ENCODE results near the gene MAP4K5.
"Not testable (repeated sequence)": the region's sequence is repeated elsewhere in the genome, so short reads cannot be mapped to it uniquely, and the experiment has no call there.

Gene MAP4K5

DNA sequence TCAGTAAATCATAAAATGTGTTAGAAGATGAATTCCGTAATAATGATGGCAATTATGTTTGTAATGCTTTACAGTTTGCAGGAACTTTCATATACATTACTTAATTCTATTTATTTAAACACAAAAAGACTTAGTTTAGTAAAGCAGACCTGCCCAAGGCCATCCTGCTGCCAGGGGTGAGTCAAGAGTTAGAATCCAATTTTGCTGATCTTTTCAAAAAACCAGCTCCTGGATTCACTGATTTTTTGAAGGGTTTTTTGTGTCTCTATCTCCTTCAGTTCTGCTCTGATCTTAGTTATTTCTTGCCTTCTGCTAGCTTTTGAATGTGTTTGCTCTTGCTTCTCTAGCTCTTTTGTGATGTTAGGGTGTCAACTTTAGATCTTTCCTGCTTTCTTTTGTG lies 25.3 kb downstream of the MAP4K5 start:
- not testable (repeated sequence) for H3K9ac ChIP-seq (ENCODE audit: low read length); H3K4me3 ChIP-seq (ENCODE audit: low read length); H3K9me3 ChIP-seq (ENCODE audit: control insufficient read depth, low read length); H3K4me1 ChIP-seq (ENCODE audit: control insufficient read depth, insufficient read depth, low read length); H3K36me3 ChIP-seq (ENCODE audit: control insufficient read depth, insufficient read depth, low read length); H3K27me3 ChIP-seq (ENCODE audit: control insufficient read depth, insufficient read depth, low read length)

DNA sequence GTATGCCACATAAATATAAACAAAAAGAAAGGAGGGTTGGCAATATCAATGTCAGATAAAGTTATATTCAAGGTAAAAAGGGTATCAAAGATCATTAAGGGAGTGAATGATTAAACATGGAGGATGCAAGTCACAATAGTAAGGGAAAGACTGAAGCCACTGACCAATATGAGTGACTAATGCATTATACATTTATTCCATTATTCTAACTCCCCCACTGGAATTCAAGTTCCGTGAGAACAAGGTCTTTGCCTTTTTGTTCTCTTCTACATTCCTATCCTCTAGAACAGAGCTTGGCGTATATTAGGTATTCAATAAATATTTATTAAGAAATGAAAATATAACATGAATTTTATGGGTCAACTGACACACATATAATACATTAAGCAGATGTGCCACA lies 30.7 kb downstream of the MAP4K5 start:
- no peak overlapping the region for H3K4me3 ChIP-seq (ENCODE audit: low read length)
- H3K9me3 ChIP-seq (ENCODE audit: control insufficient read depth, low read length): no peaks in the 10 kb centered on the region

DNA sequence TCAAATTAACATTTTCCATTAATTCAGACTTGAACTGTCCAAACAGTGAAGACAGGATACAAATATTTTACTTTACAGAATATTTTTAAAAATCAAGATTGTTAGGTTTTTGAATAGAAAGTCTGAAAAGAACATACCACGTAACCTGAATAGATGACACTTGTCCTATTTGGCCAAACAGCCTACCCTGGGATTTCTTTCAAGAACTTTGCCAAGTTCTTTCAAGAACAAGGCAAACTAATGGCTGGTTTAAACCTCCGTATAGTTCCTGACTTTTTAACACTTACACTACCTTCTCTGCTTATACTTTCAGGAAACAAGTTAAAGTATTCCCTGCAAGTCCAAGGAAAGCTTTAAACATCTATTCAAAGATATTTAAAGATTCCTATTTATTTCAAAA lies 35.0 kb downstream of the MAP4K5 start:
- no peaks in the 10 kb centered on the region for H3K4me1 ChIP-seq (ENCODE audit: control insufficient read depth, insufficient read depth, low read length)

More for the DNA sequence above, 30.7 kb downstream of the MAP4K5 start:
- Histone ChIP-seq H3K27me3 (ENCODE audit: control insufficient read depth, insufficient read depth, low read length) (no peaks in the 10 kb centered on the region), H3K9ac (ENCODE audit: low read length) (no peak overlapping the region), H3K4me1 (ENCODE audit: control insufficient read depth, insufficient read depth, low read length) (no peaks in the 10 kb centered on the region), H3K36me3 (ENCODE audit: control insufficient read depth, insufficient read depth, low read length) (no peaks in the 10 kb centered on the region)

GRCh38 chr14:50489851-50490250 lies 42.5 kb downstream of the MAP4K5 start:
- Histone ChIP-seq H3K4me1 (ENCODE audit: control insufficient read depth, insufficient read depth, low read length) (no peaks in the 10 kb centered on the region), H3K27me3 (ENCODE audit: control insufficient read depth, insufficient read depth, low read length) (no peaks in the 10 kb centered on the region), H3K36me3 (ENCODE audit: control insufficient read depth, insufficient read depth, low read length) (no peaks in the 10 kb centered on the region), H3K9ac (ENCODE audit: low read length) (no peak overlapping the region), H3K4me3 (ENCODE audit: low read length) (no peak overlapping the region), H3K9me3 (ENCODE audit: control insufficient read depth, low read length) (no peaks in the 10 kb centered on the region)

More for the DNA sequence above, 35.0 kb downstream of the MAP4K5 start:
- H3K9ac ChIP-seq (ENCODE audit: low read length): no peak overlapping the region
- no peaks in the 10 kb centered on the region for H3K36me3 ChIP-seq (ENCODE audit: control insufficient read depth, insufficient read depth, low read length)
- H3K9me3 ChIP-seq (ENCODE audit: control insufficient read depth, low read length): no peaks in the 10 kb centered on the region
- H3K4me3 ChIP-seq (ENCODE audit: low read length): no peak overlapping the region
- H3K27me3 ChIP-seq (ENCODE audit: control insufficient read depth, insufficient read depth, low read length): no peaks in the 10 kb centered on the region

DNA sequence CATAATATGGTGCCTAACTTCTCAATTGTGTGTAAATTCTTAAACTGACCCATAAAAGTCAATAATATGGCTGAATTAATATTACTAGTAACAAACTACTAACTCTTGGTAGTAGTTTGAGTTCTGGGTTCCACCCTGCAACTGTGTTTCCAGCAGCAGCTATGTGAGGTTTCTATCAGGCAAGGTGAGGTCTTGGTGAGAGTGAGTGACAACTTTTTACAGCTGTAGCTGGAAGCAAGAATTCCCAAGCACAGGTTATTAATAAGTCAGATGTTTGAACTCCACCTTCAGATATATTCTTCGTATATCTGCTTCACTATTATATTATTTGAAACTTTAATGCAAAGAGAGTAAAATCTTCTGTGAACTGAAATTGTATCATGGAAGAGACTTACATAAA lies 43.8 kb downstream of the MAP4K5 start:
- Histone ChIP-seq H3K9ac (ENCODE audit: low read length) (no peak overlapping the region), H3K4me3 (ENCODE audit: low read length) (no peak overlapping the region), H3K36me3 (ENCODE audit: control insufficient read depth, insufficient read depth, low read length) (no peaks in the 10 kb centered on the region), H3K9me3 (ENCODE audit: control insufficient read depth, low read length) (no peaks in the 10 kb centered on the region), H3K27me3 (ENCODE audit: control insufficient read depth, insufficient read depth, low read length) (no peaks in the 10 kb centered on the region), H3K4me1 (ENCODE audit: control insufficient read depth, insufficient read depth, low read length) (no peaks in the 10 kb centered on the region)

DNA sequence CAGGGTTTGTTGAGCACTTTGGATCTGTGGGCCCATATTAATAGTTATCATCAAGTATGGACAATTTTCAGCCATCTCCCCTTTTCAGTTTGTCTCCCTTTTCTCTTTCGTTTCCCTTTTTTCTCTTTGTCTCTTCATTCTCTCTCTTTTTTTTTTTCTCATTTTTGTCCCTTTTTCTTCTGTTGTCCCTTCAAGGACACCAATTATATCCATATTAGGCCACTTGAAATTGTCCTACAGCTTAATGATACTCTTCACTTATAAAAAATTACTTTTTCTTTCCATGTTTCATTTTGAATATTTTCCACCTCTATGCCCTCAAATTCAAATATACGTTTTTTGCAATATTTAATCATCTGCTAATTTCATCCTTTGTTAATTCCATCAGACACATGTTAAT lies 53.3 kb downstream of the MAP4K5 start:
- Histone ChIP-seq H3K27me3 (ENCODE audit: control insufficient read depth, insufficient read depth, low read length) (no peaks in the 10 kb centered on the region), H3K4me3 (ENCODE audit: low read length) (no peak overlapping the region)

GRCh38 chr14:50477760-50478159 lies 54.6 kb downstream of the MAP4K5 start:
- no peaks in the 10 kb centered on the region for H3K36me3 ChIP-seq (ENCODE audit: control insufficient read depth, insufficient read depth, low read length)

More for the DNA sequence above, 53.3 kb downstream of the MAP4K5 start:
- Histone ChIP-seq H3K36me3 (ENCODE audit: control insufficient read depth, insufficient read depth, low read length) (no peaks in the 10 kb centered on the region), H3K9me3 (ENCODE audit: control insufficient read depth, low read length) (no peaks in the 10 kb centered on the region), H3K9ac (ENCODE audit: low read length) (no peak overlapping the region), H3K4me1 (ENCODE audit: control insufficient read depth, insufficient read depth, low read length) (no peaks in the 10 kb centered on the region)

DNA sequence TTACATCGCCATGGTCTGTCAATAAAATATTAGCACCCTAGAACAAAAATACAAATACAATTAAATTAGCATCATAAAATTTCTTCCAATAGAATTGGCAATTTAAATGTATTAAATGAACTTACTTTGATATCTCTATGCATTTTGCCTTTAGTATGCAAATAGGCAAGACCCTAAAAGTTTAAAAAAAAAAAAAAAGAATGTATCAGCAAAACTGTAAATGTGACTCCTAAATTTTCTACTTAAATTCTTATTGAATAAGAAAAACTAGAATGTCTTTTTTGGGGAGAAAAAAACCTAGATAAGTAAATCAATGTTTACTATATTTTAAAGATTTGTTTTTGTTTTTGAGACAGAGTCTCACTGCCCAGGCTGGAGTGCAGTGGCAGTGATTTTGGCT lies 56.2 kb downstream of the MAP4K5 start:
- Histone ChIP-seq H3K9me3 (ENCODE audit: control insufficient read depth, low read length) (no peaks in the 10 kb centered on the region), H3K36me3 (ENCODE audit: control insufficient read depth, insufficient read depth, low read length) (no peaks in the 10 kb centered on the region), H3K27me3 (ENCODE audit: control insufficient read depth, insufficient read depth, low read length) (no peaks in the 10 kb centered on the region), H3K9ac (ENCODE audit: low read length) (no peak overlapping the region), H3K4me1 (ENCODE audit: control insufficient read depth, insufficient read depth, low read length) (no peaks in the 10 kb centered on the region), H3K4me3 (ENCODE audit: low read length) (no peak overlapping the region)

More at GRCh38 chr14:50477760-50478159, 54.6 kb downstream of the MAP4K5 start:
- Histone ChIP-seq H3K27me3 (ENCODE audit: control insufficient read depth, insufficient read depth, low read length) (no peaks in the 10 kb centered on the region), H3K4me3 (ENCODE audit: low read length) (no peak overlapping the region), H3K9ac (ENCODE audit: low read length) (no peak overlapping the region), H3K9me3 (ENCODE audit: control insufficient read depth, low read length) (no peaks in the 10 kb centered on the region), H3K4me1 (ENCODE audit: control insufficient read depth, insufficient read depth, low read length) (no peaks in the 10 kb centered on the region)

- no peak overlapping the region for H3K4me3 ChIP-seq (ENCODE audit: low read length)
- no peaks in the 10 kb centered on the region for H3K4me1 ChIP-seq (ENCODE audit: control insufficient read depth, insufficient read depth, low read length)
- no peaks in the 10 kb centered on the region for H3K36me3 ChIP-seq (ENCODE audit: control insufficient read depth, insufficient read depth, low read length)
- H3K9me3 ChIP-seq (ENCODE audit: control insufficient read depth, low read length): no peaks in the 10 kb centered on the region
- H3K27me3 ChIP-seq (ENCODE audit: control insufficient read depth, insufficient read depth, low read length): no peaks in the 10 kb centered on the region
- H3K9ac ChIP-seq (ENCODE audit: low read length): no peak overlapping the region
Observed at GRCh38 chr14:50475460-50475859, 56.9 kb downstream of the MAP4K5 start.

DNA sequence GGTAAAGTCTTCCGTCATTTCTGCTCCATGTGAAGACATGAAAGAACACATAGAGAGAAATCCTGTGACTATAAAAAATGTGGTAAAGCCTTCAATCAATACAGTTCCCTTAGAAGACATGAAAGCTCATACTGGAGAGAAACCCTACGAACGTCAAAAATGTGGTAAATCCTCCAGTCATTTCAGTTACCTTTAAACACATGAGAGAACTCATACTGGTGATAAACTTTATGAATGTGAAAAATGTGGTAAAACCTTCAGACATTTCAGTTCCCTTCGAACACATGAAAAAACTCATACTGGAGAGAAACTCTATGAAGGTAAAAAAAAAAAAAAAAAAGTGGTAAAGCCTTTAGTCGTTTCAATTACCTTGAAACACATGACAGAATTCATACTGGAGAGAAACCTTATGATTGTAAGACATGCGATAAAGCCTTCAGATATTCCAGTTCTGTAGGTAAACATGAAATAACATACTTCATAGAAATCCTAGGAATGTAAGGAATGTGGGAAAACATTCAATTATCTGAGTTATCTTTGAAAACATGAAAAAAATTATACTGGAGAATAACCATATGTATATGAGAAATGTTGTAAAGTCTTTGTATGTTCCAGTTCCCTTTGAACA lies 60.4 kb downstream of the MAP4K5 start:
- Histone ChIP-seq H3K36me3 (ENCODE audit: control insufficient read depth, insufficient read depth, low read length) (no peaks in the 10 kb centered on the region), H3K4me3 (ENCODE audit: low read length) (no peak overlapping the region)

GRCh38 chr14:50469982-50470381 lies 62.4 kb downstream of the MAP4K5 start:
- no peaks in the 10 kb centered on the region for H3K9me3 ChIP-seq (ENCODE audit: control insufficient read depth, low read length)
- H3K27me3 ChIP-seq (ENCODE audit: control insufficient read depth, insufficient read depth, low read length): no peaks in the 10 kb centered on the region
- H3K4me3 ChIP-seq (ENCODE audit: low read length): no peak overlapping the region
- H3K4me1 ChIP-seq (ENCODE audit: control insufficient read depth, insufficient read depth, low read length): no peaks in the 10 kb centered on the region
- H3K9ac ChIP-seq (ENCODE audit: low read length): no peak overlapping the region
- H3K36me3 ChIP-seq (ENCODE audit: control insufficient read depth, insufficient read depth, low read length): no peaks in the 10 kb centered on the region

More for the DNA sequence above, 60.4 kb downstream of the MAP4K5 start:
- H3K27me3 ChIP-seq (ENCODE audit: control insufficient read depth, insufficient read depth, low read length): no peaks in the 10 kb centered on the region
- no peaks in the 10 kb centered on the region for H3K9me3 ChIP-seq (ENCODE audit: control insufficient read depth, low read length)
- no peaks in the 10 kb centered on the region for H3K4me1 ChIP-seq (ENCODE audit: control insufficient read depth, insufficient read depth, low read length)
- no peak overlapping the region for H3K9ac ChIP-seq (ENCODE audit: low read length)

DNA sequence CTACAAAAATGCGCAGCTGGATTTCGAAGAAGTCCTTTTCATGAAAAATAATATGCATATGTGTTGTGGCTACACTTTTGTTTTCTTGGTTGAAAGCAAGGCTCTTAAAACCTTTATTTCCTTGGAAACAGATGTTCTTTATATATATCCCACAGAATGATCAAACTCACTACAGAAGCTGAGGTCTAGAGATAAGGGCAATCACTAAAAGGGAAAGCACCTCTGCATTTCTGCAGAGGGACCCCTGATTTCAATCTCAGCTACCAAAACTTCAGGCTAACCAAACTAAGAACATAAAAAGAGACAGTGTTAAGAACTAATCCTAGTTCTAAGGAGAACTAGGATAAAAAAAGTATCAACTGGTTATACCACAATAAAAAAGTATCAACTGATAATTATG lies 70.3 kb downstream of the MAP4K5 start:
- H3K4me3 ChIP-seq (ENCODE audit: low read length): no peak overlapping the region
- peaks cover 7% of the 10 kb centered on the region for H3K4me1 ChIP-seq (ENCODE audit: control insufficient read depth, insufficient read depth, low read length)
- H3K9me3 ChIP-seq (ENCODE audit: control insufficient read depth, low read length): no peaks in the 10 kb centered on the region
- H3K36me3 ChIP-seq (ENCODE audit: control insufficient read depth, insufficient read depth, low read length): no peaks in the 10 kb centered on the region
- H3K27me3 ChIP-seq (ENCODE audit: control insufficient read depth, insufficient read depth, low read length): no peaks in the 10 kb centered on the region
- H3K9ac ChIP-seq (ENCODE audit: low read length): no peak overlapping the region

DNA sequence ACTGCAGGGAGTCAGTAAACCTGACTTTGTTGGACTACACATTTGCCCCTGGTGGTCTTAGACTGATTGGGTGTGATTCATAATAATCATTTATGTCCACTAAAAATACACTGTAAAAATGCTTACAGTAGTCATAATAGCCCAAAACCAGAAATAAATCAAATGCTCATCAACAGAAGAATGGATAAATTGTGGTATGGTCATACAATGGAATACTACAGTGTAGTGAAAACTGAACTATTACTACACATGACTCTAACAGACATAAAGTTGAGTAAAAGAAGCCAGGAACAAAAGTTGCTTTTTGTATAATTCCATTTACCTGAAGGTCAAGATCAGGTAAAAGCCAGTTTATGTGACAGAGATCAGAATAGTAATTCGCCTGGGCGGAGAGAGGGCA lies 78.5 kb downstream of the MAP4K5 start:
- Histone ChIP-seq H3K27me3 (ENCODE audit: control insufficient read depth, insufficient read depth, low read length) (no peaks in the 10 kb centered on the region), H3K36me3 (ENCODE audit: control insufficient read depth, insufficient read depth, low read length) (no peaks in the 10 kb centered on the region), H3K4me3 (ENCODE audit: low read length) (no peak overlapping the region), H3K4me1 (ENCODE audit: control insufficient read depth, insufficient read depth, low read length) (no peaks in the 10 kb centered on the region), H3K9ac (ENCODE audit: low read length) (no peak overlapping the region), H3K9me3 (ENCODE audit: control insufficient read depth, low read length) (no peaks in the 10 kb centered on the region)

Measured in mucosa of stomach (tissue), 1 donor.